Esophagus muscularis mucosa (tissue), 4 donors: Measurements from ENCODE around the gene STRAP. TPM values are rescaled to one million over a fixed set of nuclear protein-coding genes. Genes with fewer than 3 reads are reported as not detected.
A peak's percentile ranks its signal among the peaks of the same experiment; 100 is the strongest.

Experiments
- DNase-seq: peaks from one replicate; pipeline ENCODE4 v3.0.0-alpha.2; 2017; ENCODE audit errors: extremely low spot score
- H3K27ac ChIP-seq, 4 donors: fragments of 200-600 bp; sonication (generic); replicated peaks in 1 of 4; 1 replicate in 3 of 4; 2 replicates in 1 of 4; pipeline ENCODE4 v1.5.1; 2016 to 2019; ENCODE audit warnings: mild to moderate bottlenecking in 1 of 4
- H3K27me3 ChIP-seq, 4 donors: fragments of 200-600 bp; sonication (generic); one replicate each; pipeline versions ENCODE4 v1.5.1 to v1.6.0; 2016 to 2019
- H3K36me3 ChIP-seq, 4 donors: fragments of 200-600 bp; sonication (generic); one replicate each; pipeline ENCODE4 v1.5.1; 2016 to 2019
- H3K4me1 ChIP-seq, 4 donors: fragments of 200-600 bp; sonication (generic); one replicate each; pipeline ENCODE4 v1.5.1; 2016 to 2019
- H3K4me3 ChIP-seq, 4 donors: fragments of 200-600 bp; sonication (generic); 1 replicate in 2 of 4; 2 replicates in 2 of 4; pipeline ENCODE4 v1.5.1; 2016 to 2019; ENCODE audit warnings: mild to moderate bottlenecking in 4 of 4, moderate library complexity in 1 of 4
- H3K9me3 ChIP-seq, 4 donors: fragments of 200-600 bp; sonication (generic); 1 replicate in 3 of 4; 2 replicates in 1 of 4; pipeline ENCODE4 v1.5.1; 2016 to 2019
- EP300 ChIP-seq: sonication (generic); formaldehyde crosslinking; IDR thresholded peaks from one replicate; pipeline ENCODE4 v1.6.1; 2017; ENCODE audit warnings: antibody characterized with exemption
- POLR2A ChIP-seq: fragments of 450-650 bp; IDR thresholded peaks from one replicate; pipeline ENCODE4 v1.6.1; 2017; ENCODE audit warnings: antibody characterized with exemption, moderate library complexity, mild to moderate bottlenecking, low read depth
- POLR2AphosphoS5 ChIP-seq, 2 donors: sonication (generic); formaldehyde crosslinking; IDR thresholded peaks; one replicate each; pipeline ENCODE4 v1.6.1; 2017; ENCODE audit warnings: antibody characterized with exemption in 2 of 2
- WGBS: methylation state at CpG from one replicate; pipeline ENCODE4 v1.1.5; 2018; 5-methylcytosine and 5-hydroxymethylcytosine counted together
- intact Hi-C: fragments of 100-400 bp; cut with DNase I; formaldehyde crosslinking; loops from one replicate; pipeline ENCODE4 v1.15.1; 2023
- total RNA-seq, 4 donors: library from RNA; depleted of rRNA; stranded (reverse); fragments of >200 nt; gene quantifications; one replicate each; pipeline versions ENCODE4 v1.1.0 to v1.2.1, GENCODE V29; 2016
- TF ChIP-seq, protein P1 (sequence below), 3 experiments: fragments of 200-600 bp in 2 of 3; fragments of 450-650 bp in 1 of 3; sonication (generic) in 2 of 3; IDR thresholded peaks; one replicate each; pipeline ENCODE4 v1.5.1; 2017 to 2019; ENCODE audit warnings: antibody characterized with exemption in 3 of 3, mild to moderate bottlenecking in 2 of 3, moderate library complexity in 1 of 3

STRAP gene
- total RNA-seq, 4 donors from 2014 or later, result 63.9 to 78.5 (median 74.0) TPM

DNA sequence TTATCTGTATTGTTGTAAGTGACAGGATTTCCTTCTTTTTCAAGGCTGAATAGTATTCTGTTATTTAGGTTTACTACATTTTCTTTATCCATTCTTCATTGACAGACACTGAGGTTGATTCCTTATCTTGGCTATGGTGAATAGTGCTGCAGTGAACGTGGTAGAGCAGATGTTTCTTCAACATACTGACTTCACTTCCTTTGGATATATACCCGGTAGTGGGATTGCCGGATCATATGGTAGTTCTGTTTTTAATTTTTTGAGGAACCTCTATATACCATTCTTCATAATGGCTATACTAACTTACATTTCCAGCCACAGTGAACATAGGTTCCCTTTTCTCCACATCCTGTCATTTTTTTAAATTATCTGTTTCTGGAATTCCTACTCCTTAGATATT, 50.8 kb downstream of the STRAP start:
- no peak for TF ChIP-seq POLR2A
- TF ChIP-seq EP300, result no peak
- TF ChIP-seq, protein P1, sequence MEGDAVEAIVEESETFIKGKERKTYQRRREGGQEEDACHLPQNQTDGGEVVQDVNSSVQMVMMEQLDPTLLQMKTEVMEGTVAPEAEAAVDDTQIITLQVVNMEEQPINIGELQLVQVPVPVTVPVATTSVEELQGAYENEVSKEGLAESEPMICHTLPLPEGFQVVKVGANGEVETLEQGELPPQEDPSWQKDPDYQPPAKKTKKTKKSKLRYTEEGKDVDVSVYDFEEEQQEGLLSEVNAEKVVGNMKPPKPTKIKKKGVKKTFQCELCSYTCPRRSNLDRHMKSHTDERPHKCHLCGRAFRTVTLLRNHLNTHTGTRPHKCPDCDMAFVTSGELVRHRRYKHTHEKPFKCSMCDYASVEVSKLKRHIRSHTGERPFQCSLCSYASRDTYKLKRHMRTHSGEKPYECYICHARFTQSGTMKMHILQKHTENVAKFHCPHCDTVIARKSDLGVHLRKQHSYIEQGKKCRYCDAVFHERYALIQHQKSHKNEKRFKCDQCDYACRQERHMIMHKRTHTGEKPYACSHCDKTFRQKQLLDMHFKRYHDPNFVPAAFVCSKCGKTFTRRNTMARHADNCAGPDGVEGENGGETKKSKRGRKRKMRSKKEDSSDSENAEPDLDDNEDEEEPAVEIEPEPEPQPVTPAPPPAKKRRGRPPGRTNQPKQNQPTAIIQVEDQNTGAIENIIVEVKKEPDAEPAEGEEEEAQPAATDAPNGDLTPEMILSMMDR (IDR thresholded peaks at IDR 0.05), result no peak
- TF ChIP-seq POLR2AphosphoS5 (IDR thresholded peaks at IDR 0.05), result no peak
- Histone ChIP-seq H3K9me3 (no peaks in the 10 kb centered on the region), H3K36me3 (no peaks in the 10 kb centered on the region), H3K27me3 (no peaks in the 10 kb centered on the region), H3K4me1 (peaks cover 11 to 34% (median 27%) of the 10 kb centered on the region in 4 donors), H3K27ac (no peak overlapping the region), H3K4me3 (no peak overlapping the region)
- WGBS, result 68% methylated on average over 3 of the region's 3 CpGs
- intact Hi-C loops, result no loop called here
- DNase-seq, result no peak

DNA sequence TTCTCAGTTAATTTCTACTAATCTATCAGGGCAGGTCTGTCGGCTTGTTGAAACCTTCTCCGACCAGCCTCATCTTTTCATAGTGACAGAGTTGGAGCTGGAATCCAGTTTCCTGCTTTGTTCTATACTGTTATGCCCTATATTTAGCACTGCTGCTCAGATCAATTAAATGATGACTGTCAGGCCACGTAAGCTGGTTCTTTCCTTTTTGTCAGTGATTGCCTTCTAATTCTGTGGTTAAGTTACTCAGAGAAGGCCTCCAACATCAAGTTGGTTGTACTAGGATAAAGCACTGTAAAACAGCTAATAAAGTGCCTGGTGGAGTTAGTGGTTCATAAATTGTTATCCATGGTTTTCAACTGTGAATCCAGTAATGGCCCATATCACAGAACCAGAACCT, 51.6 kb downstream of the STRAP start:
- intact Hi-C loops, result no loop called here
- Histone ChIP-seq H3K4me3 (no peak overlapping the region), H3K27me3 (no peaks in the 10 kb centered on the region), H3K9me3 (peaks cover 0 to 1% (median under 1%) of the 10 kb centered on the region in 4 donors), H3K36me3 (no peaks in the 10 kb centered on the region), H3K27ac (peak overlapping the region; percentile 0 to 43 (median 38)), H3K4me1 (peaks cover 4 to 26% (median 19%) of the 10 kb centered on the region in 4 donors)
- 61% methylated on average over 3 of the region's 3 CpGs for WGBS
- no peak for DNase-seq
- TF ChIP-seq POLR2AphosphoS5 (IDR thresholded peaks at IDR 0.05) (no peak), POLR2A (no peak), EP300 (no peak)
- TF ChIP-seq, protein P1 (IDR thresholded peaks at IDR 0.05), result no peak

DNA sequence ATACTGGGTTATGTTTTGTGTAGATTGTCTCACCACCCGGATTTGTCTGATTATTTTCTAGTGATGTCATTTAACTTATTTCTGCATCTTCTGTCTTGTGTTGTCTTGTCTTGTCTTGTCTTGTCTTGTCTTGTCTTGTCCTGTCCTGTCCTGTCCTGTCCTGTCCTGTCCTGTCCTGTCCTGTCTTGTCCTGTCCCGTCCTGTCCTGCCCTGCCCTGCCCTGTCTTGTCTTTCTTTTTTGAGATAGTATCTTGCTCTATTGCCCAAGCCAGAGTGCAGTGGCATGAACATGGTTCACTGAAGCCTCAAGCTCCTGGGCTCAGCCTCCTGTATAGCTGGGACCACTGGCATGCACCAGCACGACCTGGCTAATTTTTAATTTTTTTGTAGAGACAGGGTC, 54.6 kb downstream of the STRAP start:
- Histone ChIP-seq H3K27ac (no peak overlapping the region), H3K27me3 (no peaks in the 10 kb centered on the region), H3K9me3 (peaks cover 0 to 6% (median 3%) of the 10 kb centered on the region in 4 donors), H3K4me1 (peaks cover 0 to 11% (median 5%) of the 10 kb centered on the region in 4 donors), H3K36me3 (no peaks in the 10 kb centered on the region), H3K4me3 (no peak overlapping the region)
- WGBS, result 96% methylated on average over 3 of the region's 3 CpGs
- TF ChIP-seq, protein P1 (IDR thresholded peaks at IDR 0.05), result no peak
- TF ChIP-seq EP300, result no peak
- TF ChIP-seq POLR2A, result no peak
- TF ChIP-seq POLR2AphosphoS5 (IDR thresholded peaks at IDR 0.05), result no peak
- intact Hi-C loops, result no loop called here
- no peak for DNase-seq

DNA sequence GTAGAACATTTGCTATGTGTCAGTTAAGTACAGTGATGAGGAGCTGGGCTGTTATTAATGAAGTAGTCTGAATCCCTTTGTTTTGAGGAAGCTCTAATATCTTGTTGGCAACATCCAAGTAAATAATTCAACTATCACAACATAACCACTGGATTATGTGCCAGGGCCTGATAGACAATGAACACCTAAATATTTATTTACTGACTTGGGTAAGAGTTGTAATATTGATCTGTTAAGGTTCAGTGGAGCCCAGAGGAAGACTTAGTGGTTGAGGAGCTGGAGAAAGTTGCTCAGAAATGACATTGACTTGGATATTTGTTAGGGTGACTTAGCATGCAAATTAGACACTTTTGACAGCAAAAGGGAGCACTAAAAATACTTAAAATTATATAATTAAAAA, 55.7 kb downstream of the STRAP start:
- no peak for DNase-seq
- intact Hi-C loops, result no loop called here
- Histone ChIP-seq H3K9me3 (peaks cover 0 to 6% (median 3%) of the 10 kb centered on the region in 4 donors), H3K27ac (no peak overlapping the region), H3K4me1 (peaks cover 0 to 11% (median 5%) of the 10 kb centered on the region in 4 donors), H3K27me3 (no peaks in the 10 kb centered on the region), H3K36me3 (no peaks in the 10 kb centered on the region), H3K4me3 (no peak overlapping the region)
- TF ChIP-seq, protein P1 (IDR thresholded peaks at IDR 0.05), result no peak
- TF ChIP-seq POLR2A (no peak), EP300 (no peak), POLR2AphosphoS5 (IDR thresholded peaks at IDR 0.05) (no peak)

DNA sequence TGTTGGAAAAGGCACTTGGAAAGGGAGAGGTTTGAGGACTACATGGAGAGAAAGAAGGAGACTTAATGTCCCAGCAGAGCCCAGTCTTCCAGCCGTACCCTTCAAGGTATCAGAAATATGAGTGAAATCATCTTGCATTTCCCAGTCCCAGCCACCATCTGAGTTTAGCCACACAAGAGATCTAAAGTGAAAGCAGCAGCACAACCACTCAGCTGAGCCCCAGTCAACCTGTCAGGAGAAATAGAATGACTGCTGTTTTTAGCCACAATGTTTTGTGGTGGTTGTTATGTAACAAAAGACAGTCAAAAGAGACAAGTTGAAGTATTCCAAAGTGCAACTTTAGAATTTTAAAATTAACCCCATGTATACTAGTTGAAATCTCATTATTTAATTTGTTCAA, 56.9 kb downstream of the STRAP start:
- Histone ChIP-seq H3K9me3 (peaks cover 0 to 6% (median 3%) of the 10 kb centered on the region in 4 donors), H3K27ac (no peak overlapping the region), H3K4me3 (no peak overlapping the region), H3K4me1 (peaks cover 0 to 2% (median under 1%) of the 10 kb centered on the region in 4 donors), H3K36me3 (no peaks in the 10 kb centered on the region), H3K27me3 (no peaks in the 10 kb centered on the region)
- no peak for TF ChIP-seq POLR2AphosphoS5 (IDR thresholded peaks at IDR 0.05)
- TF ChIP-seq, protein P1 (IDR thresholded peaks at IDR 0.05), result no peak
- DNase-seq, result no peak
- WGBS, result 100% methylated on average over 1 of the region's 1 CpG
- intact Hi-C loops, result no loop called here
